ENCODE measurements around the gene SLC6A13.

- no peak for TF ChIP-seq YY1 (IDR thresholded peaks at IDR 0.05)
- no peak for TF ChIP-seq CTCF (IDR thresholded peaks at IDR 0.05; ENCODE audit: low read depth, low read length, missing input control)
- TF ChIP-seq RAD21 (IDR thresholded peaks at IDR 0.05): no peak
- no peak for TF ChIP-seq TAF1 (conservative IDR thresholded peaks at IDR 0.05)
- no peak for TF ChIP-seq REST (IDR thresholded peaks at IDR 0.05)
These were observed 67.5 kb downstream of the SLC6A13 start for GRCh38 chr12:195156-195555.

All from liver (tissue), 3 donors.